PC-3 (cell line): ENCODE measurements around the gene ZFYVE28. TPM values are rescaled to one million over a fixed set of nuclear protein-coding genes. Genes with fewer than 3 reads are reported as not detected.

Experiments used
- ATAC-seq: fragments of 200-7000 bp; cut with Tn5 transposase; 2 replicates; pipeline ENCODE4 v1.9.1; 2020; ENCODE audit warnings: mild to moderate bottlenecking, moderate library complexity
- BruUV-seq: library from RNA; stranded (reverse); fragments of 400-500 nt; replicated peaks from 2 replicates; lab custom pipeline; 2021; lab: Mats Ljungman, UMichigan
- CTCF ChIA-PET: fragments of 300-600 bp; sonication (Branson Sonifier 250); formaldehyde crosslinking; loops from one replicate; lab custom pipeline; 2022; ENCODE audit warnings: antibody characterized with exemption; lab: Charles Lee
- POLR2A ChIA-PET: fragments of 300-600 bp; sonication (Branson Sonifier 250); formaldehyde crosslinking; loops from one replicate; lab custom pipeline; 2022; ENCODE audit warnings: antibody characterized with exemption; ENCODE audit not compliant: unreplicated experiment; lab: Charles Lee
- DNase-seq: peaks from one replicate; pipeline ENCODE4 v3.0.0-alpha.2; 2015
- H2AFZ ChIP-seq: fragments of 300-600 bp; sonication (generic); 2 replicates; pipeline ENCODE4 v1.6.0; 2016; ENCODE audit warnings: antibody characterized with exemption, low read length
- H3F3A ChIP-seq: fragments of 300-600 bp; sonication (generic); one replicate; pipeline ENCODE4 v1.6.0; 2017; ENCODE audit warnings: antibody characterized with exemption, low read length, control low read depth, mild to moderate bottlenecking; ENCODE audit not compliant: unreplicated experiment
- H3K27ac ChIP-seq: fragments of 300-600 bp; sonication (generic); 2 replicates; pipeline ENCODE4 v1.5.1; 2016; ENCODE audit warnings: mild to moderate bottlenecking, low read length
- H3K27me3 ChIP-seq: fragments of 300-600 bp; sonication (generic); 2 replicates; pipeline ENCODE4 v1.6.1; 2016; ENCODE audit warnings: low read length, mixed read lengths
- H3K36me3 ChIP-seq: fragments of 300-600 bp; sonication (generic); 2 replicates; pipeline ENCODE4 v1.6.1; 2016; ENCODE audit warnings: low read depth, mixed run types, low read length, mixed read lengths
- H3K4me1 ChIP-seq: fragments of 300-600 bp; sonication (generic); 2 replicates; pipeline ENCODE4 v1.5.1; 2016; ENCODE audit warnings: low read length; ENCODE audit not compliant: insufficient read depth
- H3K4me2 ChIP-seq: fragments of 300-600 bp; sonication (generic); 2 replicates; pipeline ENCODE4 v1.6.0; 2016; ENCODE audit warnings: low read length
- H3K4me3 ChIP-seq: fragments of 300-600 bp; sonication (generic); 2 replicates; pipeline ENCODE4 v1.5.1; 2016; ENCODE audit warnings: mild to moderate bottlenecking, low read length, mixed read lengths
- H3K79me2 ChIP-seq: fragments of 300-600 bp; sonication (generic); 2 replicates; pipeline ENCODE4 v1.6.1; 2017; ENCODE audit warnings: low read length, mixed read lengths
- H3K9ac ChIP-seq: fragments of 300-600 bp; sonication (generic); 2 replicates; pipeline ENCODE4 v1.6.0; 2016; ENCODE audit warnings: mild to moderate bottlenecking, low read length
- H3K9me2 ChIP-seq: fragments of 300-600 bp; sonication (generic); replicated peaks from 2 replicates; pipeline ENCODE4 v1.6.1; 2016; ENCODE audit warnings: mixed run types, low read length, mixed read lengths
- H3K9me3 ChIP-seq: fragments of 300-600 bp; sonication (generic); 2 replicates; pipeline ENCODE4 v1.6.1; 2016; ENCODE audit warnings: low read length, mixed read lengths
- H4K20me1 ChIP-seq: fragments of 300-600 bp; sonication (generic); 2 replicates; pipeline ENCODE4 v1.6.1; 2016; ENCODE audit warnings: low read length, mixed read lengths
- EZH2 ChIP-seq: fragments of 300-600 bp; sonication (generic); IDR thresholded peaks from one replicate; pipeline ENCODE4 v1.6.1; 2017; ENCODE audit warnings: antibody characterized with exemption, mild to moderate bottlenecking, low read length; ENCODE audit not compliant: unreplicated experiment
- EZH2phosphoT487 ChIP-seq: fragments of 300-600 bp; sonication (generic); IDR thresholded peaks from 2 replicates; pipeline ENCODE4 v1.6.1; 2018; ENCODE audit warnings: mild to moderate bottlenecking, antibody characterized with exemption, low read length, borderline replicate concordance
- intact Hi-C: fragments of 100-400 bp; cut with micrococcal nuclease; formaldehyde crosslinking; loops from 2 replicates; pipeline ENCODE4 v1.9.0; 2023
- total RNA-seq: library from RNA; depleted of rRNA; stranded (reverse); fragments of >200 nt; gene quantifications from 2 replicates; pipeline ENCODE4 v1.2.3, GENCODE V29; 2014
- TF ChIP-seq, protein P1 (sequence below): fragments of 300-600 bp; sonication (generic); conservative IDR thresholded peaks from 2 replicates; pipeline ENCODE4 v1.5.1; 2017; ENCODE audit warnings: antibody characterized with exemption, low read depth, mild to moderate bottlenecking, low read length

Gene ZFYVE28
- total RNA-seq, 1 experiment from 2014 or later: 8.0 TPM

DNA sequence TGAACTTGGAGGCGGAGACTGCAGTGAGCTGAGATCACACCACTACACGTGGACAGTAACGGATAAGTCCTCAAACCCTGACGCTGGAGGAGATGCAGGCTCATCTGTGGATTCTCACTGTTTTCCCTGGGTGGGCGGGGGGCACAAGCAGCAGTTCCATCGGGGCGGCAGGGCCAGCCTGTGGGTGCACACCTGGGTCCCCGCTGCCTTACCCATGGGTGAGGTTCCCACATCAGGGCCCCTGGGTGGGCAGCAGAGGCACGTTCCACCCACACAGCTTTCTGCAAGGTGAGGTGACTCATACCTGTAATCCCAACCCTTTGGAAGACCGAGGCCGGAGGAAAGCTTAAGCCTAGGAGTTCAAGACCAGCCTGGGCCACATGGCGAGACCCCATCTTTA lies 100.0 kb downstream of the ZFYVE28 start:
- Histone ChIP-seq H3K79me2 (no peaks in the 10 kb centered on the region), H3K4me1 (no peaks in the 10 kb centered on the region), H3K4me2 (no peak overlapping the region), H3K9me3 (no peaks in the 10 kb centered on the region), H2AFZ (no peak overlapping the region), H3K27me3 (no peaks in the 10 kb centered on the region), H3K36me3 (no peaks in the 10 kb centered on the region), H4K20me1 (no peaks in the 10 kb centered on the region), H3K27ac (no peak overlapping the region), H3K9me2 (no peaks in the 10 kb centered on the region), H3K9ac (no peak overlapping the region), H3K4me3 (no peak overlapping the region), H3F3A (no peaks in the 10 kb centered on the region)
- intact Hi-C loops: no loop called here
- DNase-seq (no peak), ATAC-seq (no peak)
- BruUV-seq: no TSS peak
- CTCF ChIA-PET: no interaction called here
- TF ChIP-seq, protein P1, sequence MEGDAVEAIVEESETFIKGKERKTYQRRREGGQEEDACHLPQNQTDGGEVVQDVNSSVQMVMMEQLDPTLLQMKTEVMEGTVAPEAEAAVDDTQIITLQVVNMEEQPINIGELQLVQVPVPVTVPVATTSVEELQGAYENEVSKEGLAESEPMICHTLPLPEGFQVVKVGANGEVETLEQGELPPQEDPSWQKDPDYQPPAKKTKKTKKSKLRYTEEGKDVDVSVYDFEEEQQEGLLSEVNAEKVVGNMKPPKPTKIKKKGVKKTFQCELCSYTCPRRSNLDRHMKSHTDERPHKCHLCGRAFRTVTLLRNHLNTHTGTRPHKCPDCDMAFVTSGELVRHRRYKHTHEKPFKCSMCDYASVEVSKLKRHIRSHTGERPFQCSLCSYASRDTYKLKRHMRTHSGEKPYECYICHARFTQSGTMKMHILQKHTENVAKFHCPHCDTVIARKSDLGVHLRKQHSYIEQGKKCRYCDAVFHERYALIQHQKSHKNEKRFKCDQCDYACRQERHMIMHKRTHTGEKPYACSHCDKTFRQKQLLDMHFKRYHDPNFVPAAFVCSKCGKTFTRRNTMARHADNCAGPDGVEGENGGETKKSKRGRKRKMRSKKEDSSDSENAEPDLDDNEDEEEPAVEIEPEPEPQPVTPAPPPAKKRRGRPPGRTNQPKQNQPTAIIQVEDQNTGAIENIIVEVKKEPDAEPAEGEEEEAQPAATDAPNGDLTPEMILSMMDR: no peak
- no peak for TF ChIP-seq EZH2
- TF ChIP-seq EZH2phosphoT487: no peak
- POLR2A ChIA-PET: no interaction called here

DNA sequence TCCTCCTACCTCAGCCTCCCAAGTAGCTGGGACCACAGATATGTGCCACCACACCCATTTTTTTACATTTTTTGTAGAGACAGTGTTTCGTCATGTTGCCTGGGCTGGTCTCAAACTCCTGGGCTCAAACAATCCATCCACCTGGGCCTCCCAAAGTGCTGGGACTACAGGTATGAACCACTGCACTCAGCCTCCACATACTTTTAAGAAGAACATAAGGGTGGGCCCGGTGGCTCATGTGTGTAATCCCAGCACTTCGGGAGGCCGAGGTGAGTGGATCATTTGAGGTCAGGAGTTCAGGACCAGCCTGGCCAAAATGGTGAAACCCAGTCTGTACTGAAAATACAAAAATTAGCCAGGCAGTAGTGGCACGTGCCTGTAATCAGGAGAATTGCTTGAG lies 105.1 kb downstream of the ZFYVE28 start:
- ChIA-PET CTCF (no interaction called here), POLR2A (no interaction called here)
- Histone ChIP-seq H4K20me1 (no peaks in the 10 kb centered on the region), H3K27ac (no peak overlapping the region), H3K9me2 (no peaks in the 10 kb centered on the region), H3K9ac (no peak overlapping the region), H3K4me2 (no peak overlapping the region), H3K27me3 (no peaks in the 10 kb centered on the region), H3K4me1 (no peaks in the 10 kb centered on the region), H2AFZ (no peak overlapping the region), H3K9me3 (no peaks in the 10 kb centered on the region), H3K36me3 (no peaks in the 10 kb centered on the region), H3K79me2 (no peaks in the 10 kb centered on the region), H3F3A (no peaks in the 10 kb centered on the region), H3K4me3 (no peak overlapping the region)
- TF ChIP-seq EZH2: no peak
- no peak for TF ChIP-seq EZH2phosphoT487
- TF ChIP-seq, protein P1: no peak
- ATAC-seq: no peak
- no TSS peak for BruUV-seq
- DNase-seq: no peak
- intact Hi-C loops: no loop called here

DNA sequence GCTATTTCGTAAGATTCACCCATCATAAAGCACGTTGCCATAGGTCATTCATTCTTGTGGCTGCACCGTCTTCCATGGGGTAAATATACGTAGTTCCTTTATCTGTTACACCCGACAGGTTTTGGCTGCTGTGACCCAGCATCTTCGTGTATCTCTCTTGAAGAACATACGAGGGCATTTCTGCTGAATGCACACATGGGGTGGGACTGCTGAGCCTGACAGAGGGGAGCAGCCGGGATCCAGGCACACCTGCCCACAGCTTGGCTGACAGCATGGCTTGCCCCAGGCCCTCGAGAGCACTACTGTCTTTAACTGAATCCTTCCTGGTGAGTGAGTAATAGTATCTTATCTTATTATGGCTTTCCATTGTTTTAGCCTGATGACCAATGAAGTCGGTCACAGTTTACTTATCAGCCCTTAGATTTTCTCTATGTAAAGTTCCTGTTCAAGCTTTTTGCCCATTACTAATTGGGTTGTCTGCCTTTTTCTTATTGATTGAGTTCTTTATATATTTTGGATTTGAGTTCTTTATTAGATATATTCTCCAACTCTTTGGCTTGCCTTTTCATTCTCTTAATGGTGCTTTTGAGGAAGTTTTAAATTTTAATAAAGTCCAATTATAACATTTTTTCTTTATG lies 111.6 kb downstream of the ZFYVE28 start:
- ATAC-seq: no peak
- Histone ChIP-seq H3K27ac (no peak overlapping the region), H3K4me3 (no peak overlapping the region), H3K36me3 (no peaks in the 10 kb centered on the region), H3K27me3 (no peaks in the 10 kb centered on the region), H2AFZ (no peak overlapping the region), H3K4me1 (no peaks in the 10 kb centered on the region), H3F3A (no peaks in the 10 kb centered on the region), H3K9ac (no peak overlapping the region), H3K79me2 (no peaks in the 10 kb centered on the region), H4K20me1 (no peaks in the 10 kb centered on the region), H3K9me2 (no peaks in the 10 kb centered on the region), H3K4me2 (no peak overlapping the region), H3K9me3 (no peaks in the 10 kb centered on the region)
- DNase-seq: no peak
- POLR2A ChIA-PET: no interaction called here
- BruUV-seq: no TSS peak
- intact Hi-C loops: no loop called here
- TF ChIP-seq EZH2phosphoT487 (no peak), EZH2 (no peak)
- TF ChIP-seq, protein P1: no peak
- CTCF ChIA-PET: no interaction called here
